T-helper 1 cell treated with Interleukin-12 subunit alpha and Interleukin-12 subunit beta and Interleukin-4 antibody, amounts not matched to agents 30 μg/mL and 1 μg/mL, for 36 hours (primary cell): ENCODE measurements around the gene FAM78A.
A peak's percentile ranks its signal among the peaks of the same experiment; 100 is the strongest.

ENCODE experiments used
- H3K27ac Mint-ChIP-seq: one replicate; pipeline ENCODE4 v1.8.0; 2021; ENCODE audit warnings: mild to moderate bottlenecking, mixed read lengths
- H3K27me3 Mint-ChIP-seq: one replicate; pipeline ENCODE4 v1.8.0; 2021; ENCODE audit warnings: low read depth, mixed read lengths
- H3K36me3 Mint-ChIP-seq: one replicate; pipeline ENCODE4 v1.8.0; 2021; ENCODE audit warnings: low read depth, mixed read lengths
- H3K4me1 Mint-ChIP-seq: one replicate; pipeline ENCODE4 v1.8.0; 2021; ENCODE audit warnings: low read depth, mixed read lengths
- H3K4me3 Mint-ChIP-seq: one replicate; pipeline ENCODE4 v1.8.0; 2021; ENCODE audit warnings: mild to moderate bottlenecking, moderate library complexity, mixed read lengths
- H3K9me3 Mint-ChIP-seq: one replicate; pipeline ENCODE4 v1.8.0; 2021; ENCODE audit warnings: mixed read lengths

FAM78A gene

DNA sequence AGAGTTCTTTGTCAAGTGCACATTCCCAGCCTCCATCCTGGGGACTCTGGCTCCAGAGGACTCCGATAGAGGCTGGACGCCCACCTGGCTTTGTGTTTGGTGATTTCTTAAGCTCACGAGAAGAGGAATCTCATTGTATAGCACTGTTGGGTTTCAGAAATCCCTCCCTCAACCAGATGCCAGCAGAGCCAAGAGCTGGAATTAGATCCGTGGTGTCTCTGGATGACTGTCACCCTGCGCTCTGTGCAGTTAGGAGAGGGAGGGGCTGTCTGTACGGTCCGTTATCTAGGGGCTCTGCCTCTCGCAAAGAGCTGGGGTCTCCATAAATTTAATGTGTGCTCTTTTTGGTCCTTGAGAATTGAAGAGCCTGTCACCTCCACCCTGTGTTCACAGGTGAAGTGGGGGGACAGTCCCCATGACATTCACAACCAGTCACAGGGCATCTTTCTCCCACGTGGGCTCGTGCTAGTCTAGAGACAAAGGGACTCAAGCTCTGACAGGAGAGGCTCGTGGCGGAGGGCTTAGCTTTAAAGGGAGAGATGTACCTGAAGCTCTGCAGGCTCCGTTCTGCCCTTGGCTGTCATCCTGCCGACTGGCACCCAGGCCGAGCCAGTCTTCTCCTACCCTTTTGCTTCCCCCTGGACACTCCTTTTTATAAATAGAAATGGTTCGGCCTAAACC lies 41.4 kb downstream of the FAM78A start:
- H3K4me1 Mint-ChIP-seq = peaks cover 30% of the 10 kb centered on the region

DNA sequence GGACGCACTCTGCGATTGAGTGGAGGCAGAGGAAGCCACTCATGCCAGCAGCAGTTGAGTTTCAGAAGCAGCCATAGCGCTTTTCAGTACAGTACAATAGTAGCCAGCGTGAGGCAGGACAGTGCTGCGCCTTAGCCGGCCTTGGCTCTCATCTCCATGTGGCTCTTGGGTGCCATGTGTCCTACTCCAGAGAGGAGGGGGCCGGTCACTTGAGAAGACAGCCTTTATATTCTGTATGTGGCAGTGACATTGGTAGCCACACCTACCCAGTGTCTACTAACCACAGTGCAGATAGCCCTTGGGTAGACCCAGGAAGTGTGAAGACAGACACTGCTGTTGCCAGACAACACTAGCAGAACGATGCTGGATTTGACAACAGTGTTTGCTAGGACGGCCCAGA lies 42.3 kb downstream of the FAM78A start:
- H3K9me3 Mint-ChIP-seq = no peaks in the 10 kb centered on the region
- no peak overlapping the region for H3K4me3 Mint-ChIP-seq
- no peaks in the 10 kb centered on the region for H3K27me3 Mint-ChIP-seq
- peaks cover 38% of the 10 kb centered on the region for H3K36me3 Mint-ChIP-seq
- H3K27ac Mint-ChIP-seq = peak overlapping the region; percentile 80
- peaks cover 26% of the 10 kb centered on the region for H3K4me1 Mint-ChIP-seq

More for the DNA sequence above, 41.4 kb downstream of the FAM78A start:
- Mint-ChIP-seq H3K27ac (no peak overlapping the region), H3K27me3 (no peaks in the 10 kb centered on the region), H3K4me3 (no peak overlapping the region), H3K9me3 (no peaks in the 10 kb centered on the region), H3K36me3 (peaks cover 41% of the 10 kb centered on the region)

DNA sequence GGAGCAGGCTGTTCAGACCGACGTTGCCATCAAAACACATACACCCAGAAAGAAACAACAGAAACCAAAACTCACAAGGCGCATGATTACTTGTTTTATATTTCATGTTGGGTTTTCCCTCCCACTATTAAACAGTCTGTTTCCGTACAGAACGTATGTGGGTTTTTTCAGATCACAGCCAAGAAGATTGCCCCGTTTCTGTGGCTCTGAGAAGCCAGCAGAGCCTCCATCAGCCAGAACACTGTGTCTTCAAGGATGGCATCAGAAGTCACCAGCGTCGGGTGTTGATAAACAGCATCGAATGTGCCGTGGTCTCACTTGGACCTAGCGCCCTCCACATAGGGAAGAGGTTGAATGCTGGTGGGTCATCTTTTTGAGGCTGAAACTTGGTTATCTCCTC lies 42.8 kb downstream of the FAM78A start:
- Mint-ChIP-seq H3K4me3 (peak overlapping the region; percentile 25), H3K4me1 (peaks cover 24% of the 10 kb centered on the region), H3K9me3 (no peaks in the 10 kb centered on the region), H3K27me3 (no peaks in the 10 kb centered on the region), H3K36me3 (peaks cover 38% of the 10 kb centered on the region), H3K27ac (peak overlapping the region; percentile 80)

DNA sequence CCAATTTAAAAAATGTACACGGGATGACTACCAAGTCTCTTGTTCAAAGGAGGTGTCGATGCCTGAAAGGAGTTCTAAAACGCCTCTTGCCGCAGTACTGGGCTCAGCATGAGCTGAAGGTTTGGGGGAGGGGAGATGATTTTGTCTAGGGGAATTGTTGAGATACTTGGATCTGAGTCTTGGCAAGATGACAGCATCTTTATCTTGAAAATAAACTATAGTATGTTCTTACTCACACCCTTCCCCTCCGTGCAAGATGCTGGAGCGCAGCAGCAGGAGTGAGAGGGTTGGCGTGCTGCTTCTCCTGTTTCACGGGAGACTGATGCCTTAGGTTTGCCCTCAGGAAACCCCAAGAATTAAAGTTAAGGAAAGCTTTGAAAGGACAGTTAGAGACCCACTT lies 47.3 kb downstream of the FAM78A start:
- Mint-ChIP-seq H3K36me3 (peaks cover 42% of the 10 kb centered on the region), H3K4me1 (peaks cover 9% of the 10 kb centered on the region), H3K9me3 (no peaks in the 10 kb centered on the region), H3K27ac (no peak overlapping the region), H3K27me3 (no peaks in the 10 kb centered on the region), H3K4me3 (no peak overlapping the region)

DNA sequence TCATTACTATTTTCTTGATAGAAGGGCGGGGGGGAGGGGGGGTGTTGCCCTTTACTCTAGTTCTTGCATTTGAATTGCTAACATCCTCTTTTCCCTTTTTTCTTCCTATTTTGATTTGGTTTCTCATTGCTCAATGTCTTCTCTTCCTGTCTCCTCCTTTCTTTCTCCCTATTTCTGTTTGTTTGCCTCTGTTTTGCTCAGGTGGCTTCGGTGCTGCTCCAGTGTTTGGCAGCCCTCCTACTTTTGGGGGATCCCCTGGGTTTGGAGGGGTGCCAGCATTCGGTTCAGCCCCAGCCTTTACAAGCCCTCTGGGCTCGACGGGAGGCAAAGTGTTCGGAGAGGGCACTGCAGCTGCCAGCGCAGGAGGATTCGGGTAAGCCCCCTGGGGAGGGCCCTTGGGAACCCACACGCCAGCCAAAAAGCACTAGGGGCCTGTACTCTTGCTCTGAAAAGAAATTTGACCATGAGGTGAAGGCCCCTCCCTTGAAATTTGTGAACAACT lies 48.3 kb downstream of the FAM78A start:
- Mint-ChIP-seq H3K27me3 (no peaks in the 10 kb centered on the region), H3K36me3 (peaks cover 36% of the 10 kb centered on the region), H3K4me3 (no peak overlapping the region), H3K27ac (no peak overlapping the region), H3K4me1 (peaks cover 3% of the 10 kb centered on the region), H3K9me3 (no peaks in the 10 kb centered on the region)

DNA sequence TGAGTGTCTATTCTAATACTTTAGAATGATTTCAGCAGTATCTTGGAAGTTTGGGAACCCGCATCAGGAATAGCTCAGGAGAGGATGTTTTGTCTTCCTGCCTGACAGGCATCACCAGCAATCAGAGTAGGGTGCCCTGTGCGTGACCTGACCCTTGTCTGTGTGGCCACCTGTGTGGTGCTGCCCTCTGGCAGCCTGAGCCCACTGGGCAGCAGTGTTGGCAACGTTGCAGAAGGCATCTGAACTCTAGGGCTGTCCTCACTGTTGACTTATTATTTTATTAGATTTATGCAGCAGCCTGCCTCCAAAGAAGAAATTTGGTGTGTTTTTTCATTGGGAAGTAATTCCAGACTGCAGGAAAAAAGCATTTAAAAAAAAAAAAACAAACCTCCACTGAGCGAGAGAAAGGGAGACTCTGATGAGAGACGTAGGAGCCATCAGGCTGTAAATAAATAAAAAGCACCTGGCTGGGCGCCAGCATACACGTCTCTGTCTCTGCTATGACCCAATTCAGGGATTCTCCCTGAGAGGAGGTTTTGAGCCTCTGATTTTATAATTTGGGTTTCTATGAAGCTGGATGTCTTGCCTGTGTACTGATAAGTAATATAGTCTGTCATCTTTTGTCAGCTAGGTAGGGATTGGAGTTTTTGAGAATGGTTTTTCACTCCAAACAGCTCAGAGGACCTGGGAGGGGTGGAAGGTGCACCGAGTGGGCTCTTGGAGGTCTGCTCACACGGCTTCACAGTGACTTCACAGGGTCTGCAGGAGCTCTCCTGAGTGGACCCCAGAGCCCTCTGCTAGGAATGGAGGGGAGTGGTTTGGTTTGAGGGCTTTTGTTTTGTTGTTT lies 49.0 kb downstream of the FAM78A start:
- H3K36me3 Mint-ChIP-seq = peaks cover 37% of the 10 kb centered on the region
- H3K27me3 Mint-ChIP-seq = no peaks in the 10 kb centered on the region
- no peak overlapping the region for H3K27ac Mint-ChIP-seq
- peaks cover 3% of the 10 kb centered on the region for H3K4me1 Mint-ChIP-seq
- no peaks in the 10 kb centered on the region for H3K9me3 Mint-ChIP-seq
- H3K4me3 Mint-ChIP-seq = no peak overlapping the region

DNA sequence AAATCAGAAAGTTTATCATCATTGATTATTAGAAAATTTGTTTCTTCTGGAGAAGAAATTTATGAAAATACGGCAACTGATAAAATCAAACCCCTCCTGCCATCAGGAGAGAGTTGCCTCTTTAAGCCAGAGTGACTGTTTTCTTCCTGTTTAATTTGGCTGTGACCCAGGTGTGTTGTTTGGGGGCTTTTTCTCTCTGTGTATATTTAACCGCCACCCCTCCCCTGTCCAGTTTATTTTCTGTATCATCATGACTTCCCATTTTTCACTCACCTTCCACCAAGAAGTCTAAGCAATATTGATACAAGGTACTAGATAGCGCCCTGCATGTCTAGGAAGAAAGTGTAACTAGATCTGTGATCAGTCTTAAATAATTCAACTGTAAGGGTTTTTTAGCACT lies 50.1 kb downstream of the FAM78A start:
- peaks cover 29% of the 10 kb centered on the region for H3K36me3 Mint-ChIP-seq
- H3K27ac Mint-ChIP-seq = no peak overlapping the region
- no peaks in the 10 kb centered on the region for H3K27me3 Mint-ChIP-seq
- H3K4me3 Mint-ChIP-seq = no peak overlapping the region
- H3K4me1 Mint-ChIP-seq = peaks cover 3% of the 10 kb centered on the region
- no peaks in the 10 kb centered on the region for H3K9me3 Mint-ChIP-seq

DNA sequence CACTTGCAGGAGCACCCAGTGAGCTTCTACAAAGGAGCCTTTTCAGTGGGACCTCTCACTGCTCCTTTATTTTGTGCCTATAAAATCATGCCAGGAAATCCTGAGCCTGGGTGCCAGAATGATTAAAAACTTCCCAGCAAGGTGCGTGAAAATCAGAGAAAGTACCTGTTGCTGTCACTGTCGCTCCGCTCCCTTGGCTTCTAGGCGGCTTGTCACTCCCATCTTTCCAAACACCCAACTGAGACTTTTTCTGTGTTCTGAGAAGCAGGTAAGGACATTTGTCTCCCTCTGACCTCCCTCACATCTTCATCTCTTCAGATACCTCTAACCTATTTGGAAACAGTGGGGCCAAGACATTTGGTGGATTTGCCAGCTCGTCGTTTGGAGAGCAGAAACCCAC lies 53.9 kb downstream of the FAM78A start:
- Mint-ChIP-seq H3K27ac (no peak overlapping the region), H3K9me3 (no peaks in the 10 kb centered on the region), H3K4me1 (peaks cover 4% of the 10 kb centered on the region), H3K27me3 (no peaks in the 10 kb centered on the region), H3K4me3 (no peak overlapping the region), H3K36me3 (peaks cover 25% of the 10 kb centered on the region)

DNA sequence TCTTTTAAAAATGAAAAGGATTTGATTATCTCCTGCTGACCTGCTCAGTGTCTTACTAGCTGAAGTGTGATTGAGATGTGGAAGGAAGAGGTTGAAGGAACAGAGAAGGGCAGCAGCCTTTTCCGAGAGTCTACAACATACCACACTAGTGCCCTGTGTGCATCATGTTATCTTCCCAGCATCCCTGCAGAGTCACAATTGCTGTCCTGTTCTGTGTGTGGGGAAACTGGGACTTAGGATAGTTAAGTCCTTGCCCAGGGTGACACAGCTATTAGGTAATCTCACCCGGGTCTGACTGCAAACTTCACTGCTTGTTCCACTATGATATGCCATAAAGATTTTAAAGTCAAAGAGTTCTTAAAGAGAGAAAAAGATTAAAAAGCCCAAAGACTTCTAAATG lies 55.8 kb downstream of the FAM78A start:
- H3K27me3 Mint-ChIP-seq = no peaks in the 10 kb centered on the region
- H3K9me3 Mint-ChIP-seq = no peaks in the 10 kb centered on the region
- no peak overlapping the region for H3K27ac Mint-ChIP-seq
- peaks cover 22% of the 10 kb centered on the region for H3K36me3 Mint-ChIP-seq
- peaks cover 3% of the 10 kb centered on the region for H3K4me1 Mint-ChIP-seq
- H3K4me3 Mint-ChIP-seq = no peak overlapping the region

DNA sequence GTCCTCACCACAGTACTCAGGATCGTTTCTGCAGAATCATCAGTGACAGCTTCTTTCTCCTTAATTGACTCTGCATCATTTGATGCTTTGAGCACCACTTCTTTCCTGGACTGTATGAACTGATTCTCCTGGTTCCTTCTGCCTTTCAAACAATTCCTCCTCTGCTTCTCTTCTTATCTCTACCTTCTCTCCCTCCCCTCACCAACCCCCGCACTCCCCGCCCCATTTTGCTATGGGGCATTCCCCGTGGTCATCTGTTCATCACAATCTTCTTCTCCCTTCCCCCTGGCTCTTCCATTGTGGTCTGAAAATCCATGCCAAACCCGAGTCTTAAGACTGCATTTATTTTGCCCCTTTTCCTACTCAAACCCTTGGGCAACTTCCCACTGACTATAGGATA lies 57.9 kb downstream of the FAM78A start:
- Mint-ChIP-seq H3K9me3 (no peaks in the 10 kb centered on the region), H3K27ac (no peak overlapping the region), H3K27me3 (no peaks in the 10 kb centered on the region), H3K4me1 (peaks cover 3% of the 10 kb centered on the region), H3K4me3 (no peak overlapping the region), H3K36me3 (peaks cover 32% of the 10 kb centered on the region)

DNA sequence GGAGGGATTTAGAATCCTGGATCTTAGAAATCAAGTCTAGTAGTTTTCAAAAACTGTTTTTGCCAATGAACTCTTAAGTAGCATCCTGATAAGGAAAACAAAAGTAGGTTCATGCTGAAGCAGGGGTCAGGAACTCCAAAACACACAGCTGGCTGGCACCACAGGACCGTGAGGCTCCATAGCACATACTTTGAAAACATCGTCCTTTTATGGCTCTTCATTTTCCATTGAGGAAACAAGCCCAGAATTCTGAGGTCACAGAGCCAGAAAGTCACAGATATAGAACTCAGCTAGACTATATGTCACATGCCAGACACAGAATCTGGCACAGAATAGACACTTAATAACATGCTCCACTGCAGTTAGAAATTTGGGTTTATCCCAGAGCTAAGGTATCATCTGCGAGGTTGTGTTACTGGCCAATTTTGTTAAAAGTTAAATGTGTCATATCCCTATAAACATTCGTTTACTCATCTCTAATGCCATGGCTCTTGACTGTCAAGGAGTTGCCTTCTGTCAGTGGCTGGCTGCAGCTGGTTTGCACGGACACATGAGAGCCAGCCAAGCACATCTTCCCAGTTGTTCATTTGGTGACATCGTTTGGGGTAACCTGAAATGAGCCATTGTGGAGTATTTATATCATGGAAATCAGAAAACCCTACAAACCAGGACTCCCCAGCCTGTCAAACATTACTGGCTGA lies 58.8 kb downstream of the FAM78A start:
- Mint-ChIP-seq H3K4me1 (peaks cover 3% of the 10 kb centered on the region), H3K4me3 (no peak overlapping the region), H3K9me3 (peaks cover 4% of the 10 kb centered on the region), H3K27ac (no peak overlapping the region), H3K27me3 (no peaks in the 10 kb centered on the region), H3K36me3 (peaks cover 33% of the 10 kb centered on the region)

DNA sequence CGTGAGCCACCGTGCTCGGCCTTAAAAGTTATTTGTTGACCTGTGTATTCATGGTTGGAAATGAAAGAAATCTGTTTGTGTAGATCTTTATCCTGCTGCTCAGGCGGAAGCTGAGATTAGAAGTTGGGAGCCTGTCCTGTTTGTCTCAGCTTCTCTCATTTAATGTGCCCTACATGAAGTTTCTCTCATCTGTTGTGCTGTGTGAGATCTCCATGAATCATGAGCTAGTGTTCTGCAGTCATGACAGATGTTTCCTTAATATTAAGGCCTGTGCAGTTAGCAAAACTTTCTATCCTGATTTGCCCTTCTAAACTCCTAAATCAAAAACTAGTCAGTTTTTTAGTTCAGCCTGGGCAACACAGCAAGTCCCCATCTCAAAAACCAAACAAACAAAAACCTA lies 59.5 kb downstream of the FAM78A start:
- Mint-ChIP-seq H3K27ac (no peak overlapping the region), H3K4me3 (no peak overlapping the region), H3K36me3 (peaks cover 40% of the 10 kb centered on the region), H3K9me3 (peaks cover 9% of the 10 kb centered on the region), H3K27me3 (no peaks in the 10 kb centered on the region), H3K4me1 (peaks cover 3% of the 10 kb centered on the region)

DNA sequence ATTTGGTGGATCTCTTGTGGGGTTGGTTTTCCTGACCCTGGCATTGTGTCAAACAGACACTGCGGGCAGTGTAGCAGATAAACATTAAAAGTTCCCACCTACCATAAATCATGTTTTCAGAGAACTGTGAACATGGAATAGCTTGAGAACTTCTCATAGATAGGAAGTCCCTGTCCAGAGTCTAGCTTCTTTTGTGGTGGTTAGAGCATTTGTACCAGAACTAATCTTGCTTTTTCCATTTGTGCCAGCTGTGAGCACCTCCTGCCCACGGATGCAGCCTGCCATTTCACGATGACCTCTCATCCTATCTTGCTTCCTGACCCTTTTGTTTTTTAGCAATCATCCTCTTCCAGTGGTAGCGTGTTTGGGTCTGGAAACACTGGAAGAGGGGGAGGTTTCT lies 61.4 kb downstream of the FAM78A start:
- peaks cover 22% of the 10 kb centered on the region for H3K9me3 Mint-ChIP-seq
- peaks cover 49% of the 10 kb centered on the region for H3K36me3 Mint-ChIP-seq
- H3K27ac Mint-ChIP-seq = no peak overlapping the region
- H3K4me3 Mint-ChIP-seq = no peak overlapping the region
- H3K27me3 Mint-ChIP-seq = no peaks in the 10 kb centered on the region
- peaks cover 3% of the 10 kb centered on the region for H3K4me1 Mint-ChIP-seq

DNA sequence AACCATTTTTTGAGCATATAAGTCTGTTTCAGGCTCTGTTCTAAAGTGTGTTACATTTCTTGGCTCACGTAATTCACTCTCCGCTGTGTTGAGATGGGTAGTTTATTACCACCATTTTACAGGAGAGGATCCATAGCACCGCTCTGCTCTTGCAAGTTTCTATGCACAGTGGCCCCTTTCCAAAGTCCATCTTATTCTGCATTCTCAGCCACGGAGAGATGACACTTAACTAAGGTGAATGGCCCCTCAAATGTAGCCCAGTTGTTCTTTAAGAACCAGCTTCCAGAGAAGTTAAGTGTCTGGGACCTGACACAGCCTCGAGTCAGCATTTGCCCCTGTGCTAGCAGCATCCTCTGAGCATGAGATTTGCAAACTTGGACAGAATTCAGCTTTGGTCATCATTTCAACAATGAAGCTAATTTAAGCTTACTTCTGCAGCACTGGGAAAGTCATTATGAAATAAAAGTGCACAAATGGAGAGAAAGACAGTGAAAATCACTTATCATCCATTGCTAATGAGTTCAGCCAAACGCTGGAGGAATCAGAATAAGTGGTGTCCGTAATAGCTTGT lies 61.9 kb downstream of the FAM78A start:
- H3K27me3 Mint-ChIP-seq = no peaks in the 10 kb centered on the region

More for the DNA sequence above, 61.9 kb downstream of the FAM78A start:
- Mint-ChIP-seq H3K9me3 (peaks cover 22% of the 10 kb centered on the region), H3K4me1 (peaks cover 5% of the 10 kb centered on the region), H3K4me3 (no peak overlapping the region), H3K27ac (no peak overlapping the region), H3K36me3 (peaks cover 52% of the 10 kb centered on the region)
